Right atrium auricular region (tissue), 2 donors: Measurements from ENCODE around the gene ABCC5. TPM values are rescaled to one million over a fixed set of nuclear protein-coding genes. Genes with fewer than 3 reads are reported as not detected.

Source experiments
- DNase-seq: peaks from one replicate; pipeline ENCODE4 v3.0.0-alpha.2; 2019; ENCODE audit warnings: low spot score
- H3K27ac ChIP-seq, 2 donors: fragments of 200-600 bp; sonication (generic); 1 replicate in 1 of 2; 2 replicates in 1 of 2; pipeline ENCODE4 v1.5.1; 2016 to 2019
- H3K27me3 ChIP-seq, 2 donors: fragments of 200-600 bp; sonication (generic); one replicate each; pipeline versions ENCODE4 v1.5.1 to v1.6.0; 2017 to 2019
- H3K36me3 ChIP-seq: fragments of 200-600 bp; sonication (generic); one replicate; pipeline ENCODE4 v1.5.1; 2016
- H3K4me1 ChIP-seq, 2 donors: fragments of 200-600 bp; sonication (generic); one replicate each; pipeline versions ENCODE4 v1.5.1 to v1.6.0; 2017 to 2019
- H3K4me3 ChIP-seq, 2 donors: fragments of 200-600 bp; sonication (generic); 1 replicate in 1 of 2; 2 replicates in 1 of 2; pipeline ENCODE4 v1.5.1; 2017 to 2019; ENCODE audit warnings: mild to moderate bottlenecking in 1 of 2, moderate library complexity in 1 of 2
- H3K9me3 ChIP-seq, 2 donors: fragments of 200-600 bp; sonication (generic); one replicate each; pipeline ENCODE4 v1.5.1; 2019
- CTCF ChIP-seq, 2 donors: fragments of 200-600 bp; sonication (generic); IDR thresholded peaks; one replicate each; pipeline ENCODE4 v1.5.1; 2019; ENCODE audit warnings: antibody characterized with exemption in 2 of 2
- total RNA-seq, 2 donors: library from RNA; depleted of rRNA; stranded (reverse); fragments of >200 nt; gene quantifications; one replicate each; pipeline ENCODE4 v1.1.0, GENCODE V29; 2016

Gene ABCC5
- total RNA-seq, 2 donors from 2014 or later = 17.5 to 23.1 TPM

GRCh38 chr3:183959214-183959613 lies 58.5 kb downstream of the ABCC5 start:
- H3K36me3 ChIP-seq = peaks cover 72% of the 10 kb centered on the region
- H3K4me1 ChIP-seq = no peaks in the 10 kb centered on the region
- no peaks in the 10 kb centered on the region for H3K9me3 ChIP-seq
- no peak overlapping the region for H3K27ac ChIP-seq
- H3K27me3 ChIP-seq = no peaks in the 10 kb centered on the region
- no peak for DNase-seq
- no peak for TF ChIP-seq CTCF (IDR thresholded peaks at IDR 0.05)
- H3K4me3 ChIP-seq = no peak overlapping the region

- no peaks in the 10 kb centered on the region for H3K27me3 ChIP-seq
- no peak overlapping the region for H3K4me3 ChIP-seq
- TF ChIP-seq CTCF (IDR thresholded peaks at IDR 0.05) = no peak
- H3K4me1 ChIP-seq = no peaks in the 10 kb centered on the region
- no peak overlapping the region for H3K27ac ChIP-seq
- H3K9me3 ChIP-seq = no peaks in the 10 kb centered on the region
- no peak for DNase-seq
- H3K36me3 ChIP-seq = peaks cover 71% of the 10 kb centered on the region
These were observed 58.9 kb downstream of the ABCC5 start for GRCh38 chr3:183958775-183959174.

- Histone ChIP-seq H3K4me1 (no peaks in the 10 kb centered on the region), H3K36me3 (peaks cover 69% of the 10 kb centered on the region), H3K4me3 (no peak overlapping the region), H3K27ac (no peak overlapping the region), H3K9me3 (no peaks in the 10 kb centered on the region), H3K27me3 (no peaks in the 10 kb centered on the region)
- no peak for TF ChIP-seq CTCF (IDR thresholded peaks at IDR 0.05)
- DNase-seq = no peak
These were observed 59.5 kb downstream of the ABCC5 start for GRCh38 chr3:183958226-183958625.

GRCh38 chr3:183954875-183955274 lies 62.8 kb downstream of the ABCC5 start:
- H3K36me3 ChIP-seq = peaks cover 77% of the 10 kb centered on the region
- DNase-seq = no peak
- H3K4me1 ChIP-seq = no peaks in the 10 kb centered on the region
- TF ChIP-seq CTCF (IDR thresholded peaks at IDR 0.05) = no peak
- H3K4me3 ChIP-seq = no peak overlapping the region
- H3K9me3 ChIP-seq = no peaks in the 10 kb centered on the region
- H3K27ac ChIP-seq = no peak overlapping the region
- H3K27me3 ChIP-seq = no peaks in the 10 kb centered on the region

GRCh38 chr3:183953471-183954070 lies 64.1 kb downstream of the ABCC5 start:
- Histone ChIP-seq H3K36me3 (peaks cover 77% of the 10 kb centered on the region), H3K4me1 (no peaks in the 10 kb centered on the region), H3K27me3 (no peaks in the 10 kb centered on the region), H3K27ac (no peak overlapping the region), H3K4me3 (no peak overlapping the region), H3K9me3 (no peaks in the 10 kb centered on the region)
- TF ChIP-seq CTCF (IDR thresholded peaks at IDR 0.05) = no peak
- no peak for DNase-seq

- H3K4me1 ChIP-seq = no peaks in the 10 kb centered on the region
- no peaks in the 10 kb centered on the region for H3K9me3 ChIP-seq
- no peak overlapping the region for H3K27ac ChIP-seq
- H3K27me3 ChIP-seq = no peaks in the 10 kb centered on the region
- H3K36me3 ChIP-seq = peaks cover 85% of the 10 kb centered on the region
- H3K4me3 ChIP-seq = no peak overlapping the region
- TF ChIP-seq CTCF (IDR thresholded peaks at IDR 0.05) = no peak
- no peak for DNase-seq
These were observed 66.2 kb downstream of the ABCC5 start for GRCh38 chr3:183951459-183951858.
